GM19043 (cell line): ENCODE measurements around the gene INO80.
"Not testable (repeated sequence)": the region's sequence is repeated elsewhere in the genome, so short reads cannot be mapped to it uniquely, and the experiment has no call there.

Source experiments
- ATAC-seq: cut with Tn5 transposase; IDR thresholded peaks from one replicate; pipeline ENCODE4 v1.9.1; 2021; ENCODE audit warnings: low read depth; ENCODE audit not compliant: unreplicated experiment

The INO80 gene, protein sequence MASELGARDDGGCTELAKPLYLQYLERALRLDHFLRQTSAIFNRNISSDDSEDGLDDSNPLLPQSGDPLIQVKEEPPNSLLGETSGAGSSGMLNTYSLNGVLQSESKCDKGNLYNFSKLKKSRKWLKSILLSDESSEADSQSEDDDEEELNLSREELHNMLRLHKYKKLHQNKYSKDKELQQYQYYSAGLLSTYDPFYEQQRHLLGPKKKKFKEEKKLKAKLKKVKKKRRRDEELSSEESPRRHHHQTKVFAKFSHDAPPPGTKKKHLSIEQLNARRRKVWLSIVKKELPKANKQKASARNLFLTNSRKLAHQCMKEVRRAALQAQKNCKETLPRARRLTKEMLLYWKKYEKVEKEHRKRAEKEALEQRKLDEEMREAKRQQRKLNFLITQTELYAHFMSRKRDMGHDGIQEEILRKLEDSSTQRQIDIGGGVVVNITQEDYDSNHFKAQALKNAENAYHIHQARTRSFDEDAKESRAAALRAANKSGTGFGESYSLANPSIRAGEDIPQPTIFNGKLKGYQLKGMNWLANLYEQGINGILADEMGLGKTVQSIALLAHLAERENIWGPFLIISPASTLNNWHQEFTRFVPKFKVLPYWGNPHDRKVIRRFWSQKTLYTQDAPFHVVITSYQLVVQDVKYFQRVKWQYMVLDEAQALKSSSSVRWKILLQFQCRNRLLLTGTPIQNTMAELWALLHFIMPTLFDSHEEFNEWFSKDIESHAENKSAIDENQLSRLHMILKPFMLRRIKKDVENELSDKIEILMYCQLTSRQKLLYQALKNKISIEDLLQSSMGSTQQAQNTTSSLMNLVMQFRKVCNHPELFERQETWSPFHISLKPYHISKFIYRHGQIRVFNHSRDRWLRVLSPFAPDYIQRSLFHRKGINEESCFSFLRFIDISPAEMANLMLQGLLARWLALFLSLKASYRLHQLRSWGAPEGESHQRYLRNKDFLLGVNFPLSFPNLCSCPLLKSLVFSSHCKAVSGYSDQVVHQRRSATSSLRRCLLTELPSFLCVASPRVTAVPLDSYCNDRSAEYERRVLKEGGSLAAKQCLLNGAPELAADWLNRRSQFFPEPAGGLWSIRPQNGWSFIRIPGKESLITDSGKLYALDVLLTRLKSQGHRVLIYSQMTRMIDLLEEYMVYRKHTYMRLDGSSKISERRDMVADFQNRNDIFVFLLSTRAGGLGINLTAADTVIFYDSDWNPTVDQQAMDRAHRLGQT (N-terminal part only)

GRCh38 chr15:41116116-41116961, at the start of gene INO80:
INO80 (minus strand) TSS chr15:41116280; CDS start chr15:41096310, 19,970 bp downstream.
- peak; percentile 75 for ATAC-seq

DNA sequence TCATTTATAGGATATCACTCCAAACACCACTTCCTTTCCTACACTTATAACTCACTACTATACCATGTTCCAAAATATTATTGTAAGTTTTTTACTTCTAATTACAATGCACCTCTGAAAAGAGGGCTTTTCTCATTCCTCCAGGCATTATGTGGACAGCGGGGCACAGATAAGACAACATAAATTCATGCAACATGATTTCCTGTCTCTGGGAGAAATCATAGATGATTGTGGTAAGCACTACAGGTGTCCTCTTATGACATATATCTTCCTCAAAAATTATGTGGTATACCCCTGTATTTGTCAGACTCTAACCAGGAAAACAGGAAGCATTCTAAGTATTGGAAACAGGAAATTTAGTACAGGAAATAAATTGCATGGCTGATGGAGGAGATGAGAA, 45.7 kb upstream of the INO80 start:
- no peak for ATAC-seq

GRCh38 chr15:41161336-41161735, 45.3 kb upstream of the INO80 start:
- no peak for ATAC-seq

DNA sequence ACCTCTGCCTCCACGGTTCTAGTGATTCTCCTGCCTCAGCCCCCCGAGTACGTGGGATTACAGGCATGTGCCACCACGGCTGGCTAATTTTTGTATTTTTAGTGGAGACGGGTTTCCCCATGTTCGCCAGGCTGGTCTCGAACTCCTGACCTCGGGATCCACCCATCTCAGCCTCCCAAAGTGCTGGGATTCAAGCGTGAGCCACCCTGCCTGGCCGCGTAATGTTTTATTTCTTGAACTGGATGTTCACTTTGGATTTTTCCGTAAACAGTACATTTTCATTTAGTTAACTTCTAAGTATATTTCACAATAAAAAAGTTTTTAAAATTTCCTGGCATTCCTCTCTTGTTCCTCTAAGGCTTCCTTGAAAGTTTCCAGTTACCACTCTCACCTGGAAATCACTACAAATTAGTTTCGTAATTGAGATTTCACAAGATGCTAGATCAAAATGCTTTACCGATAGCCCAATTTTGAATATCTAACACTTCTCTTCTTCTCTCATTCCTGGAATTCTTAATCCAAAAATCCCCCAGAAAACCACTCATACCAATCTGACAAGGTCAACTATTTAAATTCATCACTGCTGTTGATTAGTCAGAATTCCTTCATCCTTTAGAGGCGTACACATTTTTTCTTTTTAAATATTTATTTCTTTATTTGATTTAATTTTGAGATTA, 44.7 kb upstream of the INO80 start:
- no peak for ATAC-seq

- no peak for ATAC-seq
These were observed 38.3 kb upstream of the INO80 start for GRCh38 chr15:41154412-41154811.

- no peak for ATAC-seq
These were observed 37.7 kb upstream of the INO80 start for GRCh38 chr15:41153733-41154132.

- no peak for ATAC-seq
These were observed 35.4 kb upstream of the INO80 start for GRCh38 chr15:41151451-41152005.

DNA sequence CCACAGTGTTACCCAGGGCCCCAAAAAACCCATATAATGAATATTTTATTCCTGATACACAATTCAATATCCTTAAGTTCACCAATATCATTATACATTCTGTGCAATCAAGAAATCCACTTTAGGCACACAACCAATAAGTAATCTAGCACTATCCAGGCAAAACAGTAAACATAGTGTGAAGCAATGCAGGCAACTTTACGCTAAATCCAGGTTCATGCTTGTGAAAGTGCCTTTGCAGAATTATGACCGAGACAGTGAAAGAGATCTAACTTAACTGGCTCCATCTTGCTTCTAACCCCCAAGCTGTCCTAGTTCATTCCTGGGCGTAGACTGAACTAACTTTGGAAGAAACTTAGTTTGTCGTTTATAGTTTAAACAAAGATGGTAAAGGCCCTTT, 34.2 kb upstream of the INO80 start:
- no peak for ATAC-seq

GRCh38 chr15:41148065-41148464, 32.0 kb upstream of the INO80 start:
- no peak for ATAC-seq

DNA sequence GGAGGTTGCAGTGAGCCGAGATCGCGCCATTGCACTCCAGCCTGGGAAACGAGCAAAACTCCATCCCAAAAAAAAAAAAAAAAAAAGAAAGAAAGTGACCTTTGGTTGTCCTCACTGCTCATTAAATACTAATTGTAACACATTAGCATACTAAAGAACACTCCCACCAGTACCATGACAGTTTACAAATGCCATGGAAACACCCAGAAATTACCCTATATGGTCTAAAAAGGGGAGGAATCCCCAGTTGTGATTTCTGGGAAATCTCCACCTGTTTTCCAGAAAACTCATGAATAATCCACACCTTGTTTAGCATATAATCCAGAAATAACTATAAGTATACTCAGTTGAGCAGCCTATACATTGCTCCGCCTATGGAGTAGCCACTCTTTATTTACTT, 23.5 kb upstream of the INO80 start:
- ATAC-seq, result no peak

- not testable (repeated sequence) for ATAC-seq
These were observed 23.0 kb upstream of the INO80 start for GRCh38 chr15:41139112-41139511.

DNA sequence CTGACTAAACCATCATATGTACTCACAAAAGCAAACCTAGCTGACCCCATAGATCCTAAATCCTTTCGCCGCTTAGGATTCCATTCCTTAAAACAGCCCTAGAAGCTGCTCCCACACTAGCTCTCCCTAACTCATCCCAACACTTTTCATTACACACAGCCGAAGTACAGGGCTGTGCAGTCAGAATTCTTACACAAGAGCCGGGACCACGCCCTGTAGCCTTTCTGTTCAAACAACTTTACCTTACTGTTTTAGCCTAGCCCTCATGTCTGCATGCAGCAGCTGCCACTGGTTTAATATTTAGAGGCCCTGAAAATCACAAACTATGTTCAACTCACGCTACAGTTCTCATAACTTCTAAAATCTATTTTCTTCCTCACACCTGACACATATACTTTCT, 19.5 kb upstream of the INO80 start:
- not testable (repeated sequence) for ATAC-seq

- ATAC-seq, result no peak
These were observed 17.4 kb upstream of the INO80 start for GRCh38 chr15:41133454-41133853.

GRCh38 chr15:41132094-41132493, 16.0 kb upstream of the INO80 start:
- ATAC-seq, result not testable (repeated sequence)

DNA sequence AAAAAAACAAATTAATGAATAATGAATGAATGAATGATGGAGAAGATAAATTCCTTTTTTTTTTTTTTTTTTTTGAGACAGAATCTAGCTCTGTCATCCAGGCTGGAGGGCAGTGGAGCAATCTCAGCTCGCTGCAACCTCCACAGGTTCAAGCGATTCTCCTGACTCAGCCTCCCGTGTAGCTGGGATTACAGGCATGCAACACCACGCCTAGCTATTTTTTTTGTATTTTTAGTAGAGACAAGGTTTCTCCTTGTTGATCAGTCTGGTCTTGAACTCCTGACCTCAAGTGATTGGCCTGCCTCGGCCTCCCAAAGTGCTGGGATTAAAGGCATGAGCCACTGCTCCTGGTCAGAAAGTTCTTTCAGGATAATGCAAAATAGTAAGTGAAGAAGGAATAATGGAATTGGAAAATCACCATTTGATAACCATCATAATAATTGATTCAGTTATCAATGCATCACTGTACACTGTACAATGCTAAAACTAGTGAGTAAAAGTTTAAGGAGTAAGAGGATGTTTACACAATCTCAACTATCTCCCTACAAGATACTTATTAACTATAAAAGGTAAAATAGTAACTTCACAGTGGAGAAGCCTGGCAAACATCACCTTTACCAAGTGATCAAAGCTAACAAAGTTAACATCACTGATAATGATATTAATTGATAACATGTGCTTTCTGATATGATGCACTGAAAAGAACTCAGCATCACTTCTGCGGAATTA, 12.3 kb upstream of the INO80 start:
- no peak for ATAC-seq

DNA sequence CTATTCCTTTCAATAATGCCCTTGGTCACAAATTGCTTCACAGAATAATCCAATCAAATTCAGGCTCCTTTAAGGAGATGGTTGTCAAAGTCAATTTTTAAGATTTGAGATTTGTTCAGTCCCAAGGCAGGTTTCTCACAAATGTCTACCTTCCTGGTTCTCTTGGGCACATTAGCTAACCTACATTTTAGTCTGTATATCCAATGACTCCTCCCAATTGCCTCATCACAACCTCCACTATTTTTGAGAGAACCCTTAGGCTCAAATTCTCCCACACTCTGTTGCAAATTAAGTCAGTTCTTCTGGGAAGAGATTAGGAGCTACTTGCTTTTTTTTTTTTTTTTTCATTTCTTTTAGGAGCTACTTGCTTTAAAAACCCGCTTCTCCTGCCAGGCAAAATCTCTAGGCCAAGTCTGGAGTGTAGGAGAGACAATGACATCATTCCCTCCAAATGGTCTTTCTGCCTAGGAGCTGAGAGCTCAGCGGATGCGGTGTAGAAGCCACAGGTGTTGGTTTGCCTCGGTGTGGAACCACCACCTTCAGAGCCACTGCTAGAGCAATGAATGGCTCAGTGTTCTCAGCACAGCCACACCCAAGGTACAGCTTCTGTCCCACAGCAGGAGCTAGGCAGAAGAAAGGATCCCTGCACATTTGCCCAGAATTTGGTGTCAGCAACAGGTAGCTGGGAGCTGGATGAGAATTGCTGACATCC, 10.0 kb upstream of the INO80 start:
- no peak for ATAC-seq

- no peak for ATAC-seq
These were observed 9.1 kb upstream of the INO80 start for GRCh38 chr15:41125063-41125669.
